Activated T-cell treated with anti-CD3 and anti-CD28 coated beads, Interleukin-2, amount 50 U/mL, for 48 hours (primary cell): Measurements from ENCODE around the gene WIPF1.

Source experiments
- DNase-seq, 2 experiments: peaks; one replicate each; pipeline ENCODE4 v3.0.0-alpha.2; 2020

The WIPF1 gene

DNA sequence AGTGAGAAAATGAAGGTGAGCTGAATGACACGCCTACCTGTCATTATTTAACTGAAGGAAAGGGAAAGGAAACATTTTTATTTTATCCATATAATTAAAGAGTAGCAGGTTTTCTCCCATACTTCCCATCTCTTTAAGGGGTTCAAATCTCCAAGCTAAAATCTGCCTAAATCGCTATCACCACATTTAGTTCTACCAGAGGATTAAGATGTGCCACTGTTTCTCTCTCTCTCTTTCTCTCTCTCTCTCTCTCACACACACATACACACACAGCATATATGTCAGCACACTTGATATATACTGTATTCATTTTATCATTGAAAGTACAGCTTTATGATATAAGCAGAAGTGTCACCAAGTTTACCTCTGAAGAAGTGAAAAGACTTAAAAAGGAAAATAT, 3.1 kb downstream of the WIPF1 start:
- DNase-seq, result no peak

DNA sequence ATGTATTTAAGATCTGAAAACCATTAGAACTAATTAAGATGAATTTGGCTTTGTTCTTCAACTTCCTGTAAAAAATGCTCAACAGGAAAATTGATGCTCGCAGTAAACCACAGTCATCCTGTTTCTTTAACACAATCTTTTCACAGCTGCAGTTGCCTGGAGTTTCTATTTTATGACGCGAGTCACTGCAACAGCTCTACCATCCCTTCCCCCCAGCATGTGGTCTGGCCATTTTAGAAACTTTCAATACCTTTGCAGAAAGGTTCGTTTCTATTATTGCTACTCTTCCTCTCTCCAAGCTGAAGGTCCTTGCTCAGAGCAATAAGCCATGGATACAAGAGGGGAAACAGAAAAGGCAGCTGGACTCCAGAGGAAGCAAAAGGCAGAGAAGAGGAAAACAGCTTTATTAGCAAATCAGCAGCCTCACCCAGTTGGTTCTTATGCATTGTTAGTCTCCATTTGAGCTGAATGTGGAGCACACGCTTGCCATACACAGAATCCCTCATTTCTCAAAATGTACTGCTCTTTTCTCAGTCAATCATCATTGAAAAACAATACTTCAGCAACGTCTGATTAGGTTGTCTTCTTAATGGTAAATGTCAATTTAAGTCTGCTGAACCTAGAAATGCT, 3.9 kb downstream of the WIPF1 start:
- peak; percentile 63 to 73 for DNase-seq

DNA sequence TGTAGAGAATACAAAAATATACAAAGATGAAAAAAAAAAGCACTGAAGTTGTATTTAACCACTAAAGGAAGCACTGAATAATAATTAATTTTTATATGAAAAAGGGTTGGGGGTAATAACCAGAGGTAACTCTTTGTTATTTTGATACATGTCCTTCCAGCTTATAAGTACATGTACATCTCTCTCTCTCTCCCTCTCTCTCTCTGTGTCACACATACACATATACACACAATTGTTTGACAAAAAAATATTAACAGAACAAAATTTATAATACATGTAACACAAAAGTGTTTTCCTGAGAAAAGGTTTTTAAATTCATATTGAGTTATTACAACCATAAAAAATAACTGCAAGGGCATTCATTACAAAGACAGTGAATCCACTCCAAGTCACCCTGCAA, 4.6 kb downstream of the WIPF1 start:
- no peak for DNase-seq

DNA sequence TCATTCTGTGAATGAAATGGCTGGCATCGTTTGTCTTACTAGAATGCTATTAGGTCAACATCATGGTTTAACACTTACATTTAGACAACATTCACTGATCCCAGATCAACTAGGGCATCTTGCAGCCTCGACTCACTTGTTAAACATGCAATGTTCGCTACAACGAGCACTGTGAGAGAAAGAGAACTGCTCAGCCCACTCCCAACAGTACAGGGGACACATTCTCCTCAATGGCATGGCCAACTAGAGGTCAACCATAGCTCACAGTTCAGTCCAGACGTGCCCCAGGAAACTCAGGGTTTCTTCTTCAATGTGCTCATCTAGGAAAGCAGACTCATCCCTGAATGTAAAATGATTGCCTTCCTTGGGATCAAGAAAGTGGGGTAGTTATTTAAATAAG, 5.9 kb downstream of the WIPF1 start:
- DNase-seq, result no peak

DNA sequence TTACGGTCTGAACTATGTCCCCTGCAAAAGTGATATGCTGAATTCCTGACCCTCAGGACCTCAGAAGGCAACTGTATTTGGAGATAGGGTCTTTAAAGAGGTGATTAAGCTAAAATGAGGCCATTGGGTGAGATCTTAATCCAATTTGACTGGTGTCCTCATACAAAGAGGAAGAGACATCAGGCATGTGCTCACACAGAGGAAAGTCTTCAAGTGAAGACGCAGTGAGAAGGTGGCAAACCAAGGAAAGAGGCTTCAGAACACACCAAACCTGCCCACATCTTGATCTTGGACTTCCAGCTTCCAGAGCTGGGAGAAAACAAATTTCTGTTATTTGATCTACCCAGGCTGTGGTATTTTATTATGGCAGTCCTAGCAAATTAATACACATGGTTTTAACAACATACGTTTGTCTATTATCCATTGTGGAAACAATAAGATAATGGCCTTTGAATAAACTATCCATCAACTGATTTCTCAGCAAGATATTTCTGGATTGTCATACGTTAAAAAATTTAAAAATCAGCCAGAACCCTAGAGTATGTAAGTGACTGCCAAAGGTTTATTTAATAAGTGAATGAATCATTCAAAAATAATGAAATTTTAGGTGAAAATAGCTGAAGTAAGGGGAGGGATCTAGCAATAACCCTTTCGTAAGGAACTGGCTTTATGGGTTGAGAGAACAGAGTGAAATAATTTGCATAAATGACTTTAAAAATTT, 6.5 kb downstream of the WIPF1 start:
- no peak for DNase-seq

DNA sequence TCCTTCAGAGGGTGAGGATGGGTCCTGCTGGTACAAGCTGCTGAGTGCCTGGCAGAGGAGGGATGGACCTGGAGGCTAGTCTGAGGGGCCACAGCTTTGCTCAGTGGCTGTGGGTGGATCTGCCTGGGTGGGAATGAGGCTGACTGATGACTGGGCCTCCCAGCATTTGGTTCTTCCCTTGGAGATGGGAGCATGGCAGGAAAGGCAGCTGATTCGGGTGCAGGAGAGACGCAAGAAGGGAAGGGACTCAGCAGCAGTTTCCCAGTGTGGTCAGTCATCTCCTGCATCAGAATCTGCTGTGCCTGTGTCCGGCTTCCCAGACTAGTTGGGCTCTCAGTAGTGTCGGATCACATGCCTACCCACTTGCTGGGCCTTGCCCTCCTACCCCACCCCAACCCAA, 7.3 kb downstream of the WIPF1 start:
- DNase-seq, result no peak

DNA sequence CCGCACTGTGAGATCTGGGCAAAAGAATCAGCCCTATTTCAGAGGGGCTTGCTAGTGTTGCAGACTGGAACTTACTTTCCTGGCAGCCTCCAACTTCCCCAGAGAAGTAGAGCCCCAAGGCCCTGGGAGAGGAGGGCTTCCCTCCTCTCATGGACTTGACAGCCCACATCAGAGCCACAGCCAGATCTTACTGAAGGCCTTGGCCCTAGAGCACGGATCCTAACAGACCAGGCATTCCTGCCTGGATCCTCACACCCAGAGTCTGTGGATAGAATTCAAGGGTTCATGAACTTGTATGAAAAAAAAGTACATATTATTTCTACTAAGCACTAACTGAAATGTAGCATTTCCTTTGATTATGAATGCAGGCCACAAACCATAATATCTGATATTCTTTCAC, 8.3 kb downstream of the WIPF1 start:
- no peak for DNase-seq

DNA sequence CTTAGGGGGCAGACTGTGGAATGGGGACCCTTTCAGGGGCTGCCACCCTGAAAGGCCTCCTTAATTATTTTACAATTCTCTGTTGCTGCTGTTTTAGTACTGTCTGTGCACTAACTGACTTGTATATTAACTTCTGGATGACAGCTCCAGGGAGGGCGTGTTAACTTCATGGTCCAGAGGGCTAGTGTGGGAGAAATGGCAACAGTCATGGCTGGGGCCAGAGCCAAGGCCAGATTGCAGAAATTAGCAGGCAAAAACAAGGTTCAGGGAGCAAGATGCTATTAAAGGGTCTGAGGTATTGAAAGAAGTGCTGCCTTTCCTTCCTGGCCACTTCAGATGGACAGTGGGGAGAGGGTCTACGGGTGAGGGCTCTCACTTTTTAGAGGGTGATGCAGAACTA, 9.1 kb downstream of the WIPF1 start:
- no peak for DNase-seq

DNA sequence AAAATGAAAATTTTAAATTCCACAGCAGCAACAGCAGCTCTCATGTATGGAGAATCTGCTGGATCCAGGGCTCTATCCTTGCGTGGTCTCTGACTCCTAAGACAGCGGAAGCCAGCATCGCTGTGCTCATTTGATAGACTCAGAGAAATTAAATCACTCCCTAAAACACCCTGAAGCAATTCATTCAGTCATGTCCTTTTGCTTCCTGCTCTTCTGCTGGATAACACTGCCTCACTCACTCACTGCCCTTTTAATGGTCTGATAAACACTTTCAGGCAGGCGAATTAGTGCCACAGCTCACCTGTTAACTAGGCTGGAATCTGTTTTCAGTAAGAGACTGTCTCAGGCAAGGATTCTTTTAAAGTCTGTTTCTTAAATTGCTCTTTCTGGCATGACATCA, 10.0 kb downstream of the WIPF1 start:
- DNase-seq, result no peak

DNA sequence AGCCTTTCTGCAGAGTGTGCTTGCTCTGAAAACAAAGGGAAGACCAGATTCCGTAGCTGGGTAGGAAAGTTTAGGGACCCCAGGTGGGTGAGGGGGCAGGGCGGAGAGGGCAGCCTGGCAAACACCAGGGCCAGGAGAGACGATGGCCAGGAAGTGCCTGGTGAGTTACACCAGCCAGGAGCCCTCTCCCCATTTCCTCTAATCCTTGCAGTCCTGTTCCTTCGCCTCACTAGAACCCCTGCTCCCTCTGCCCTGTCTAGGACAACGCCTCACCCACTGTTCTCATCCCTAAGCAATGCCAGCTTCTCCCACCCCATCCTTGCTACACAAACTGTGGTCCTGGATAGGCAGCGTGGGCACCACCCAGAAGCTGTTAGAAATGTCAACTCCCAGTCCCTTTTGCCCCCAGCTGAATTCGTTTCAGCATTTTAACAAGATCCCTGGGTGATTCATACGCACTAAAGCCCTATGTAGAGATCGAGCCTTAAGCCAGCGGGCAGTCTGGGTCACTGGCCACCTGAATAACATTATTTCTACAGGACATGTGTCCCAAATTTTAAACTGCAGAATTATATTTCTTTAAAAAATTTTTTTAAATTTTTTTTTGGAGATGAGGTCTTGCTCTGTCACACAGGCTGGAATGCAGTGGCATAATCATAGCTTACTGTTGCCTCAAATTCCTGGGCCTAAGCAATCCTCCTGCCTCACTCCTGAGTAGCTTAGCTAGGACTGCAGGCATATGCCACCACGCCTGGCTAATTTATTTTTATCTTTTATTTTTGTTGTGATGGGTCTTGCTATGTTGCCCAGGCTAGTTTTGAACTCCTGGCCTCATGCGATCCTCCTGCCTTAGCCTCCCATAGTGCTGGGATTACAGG, 10.9 kb downstream of the WIPF1 start:
- no peak for DNase-seq

DNA sequence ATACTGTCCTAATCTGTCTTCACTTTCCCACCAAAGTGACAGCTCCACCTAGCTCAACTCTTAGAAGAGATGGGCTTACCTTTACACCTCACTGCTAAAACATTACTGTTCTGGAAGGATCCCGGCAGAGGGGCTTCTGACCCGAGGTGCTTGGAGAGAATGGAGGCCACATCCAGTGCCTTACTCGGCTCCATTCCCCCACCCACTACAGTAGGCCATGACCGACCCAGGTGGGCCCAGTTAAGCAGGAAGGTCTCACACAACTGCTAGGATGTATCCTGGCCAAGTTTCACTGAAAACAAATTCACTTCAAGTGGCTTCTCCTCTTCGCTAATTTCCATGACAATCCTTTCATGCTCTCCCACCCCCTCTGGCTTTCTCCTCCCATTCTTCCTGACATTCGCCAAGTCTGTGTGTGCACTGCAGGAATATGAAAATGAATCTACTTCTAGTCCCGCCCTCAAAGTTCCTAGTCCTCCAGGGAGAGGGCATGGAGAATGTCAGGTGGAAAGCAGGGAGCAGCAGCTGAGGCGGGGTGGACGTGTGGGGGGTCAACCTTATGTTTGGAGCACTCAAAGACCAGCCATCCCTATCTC, 11.8 kb downstream of the WIPF1 start:
- no peak for DNase-seq

DNA sequence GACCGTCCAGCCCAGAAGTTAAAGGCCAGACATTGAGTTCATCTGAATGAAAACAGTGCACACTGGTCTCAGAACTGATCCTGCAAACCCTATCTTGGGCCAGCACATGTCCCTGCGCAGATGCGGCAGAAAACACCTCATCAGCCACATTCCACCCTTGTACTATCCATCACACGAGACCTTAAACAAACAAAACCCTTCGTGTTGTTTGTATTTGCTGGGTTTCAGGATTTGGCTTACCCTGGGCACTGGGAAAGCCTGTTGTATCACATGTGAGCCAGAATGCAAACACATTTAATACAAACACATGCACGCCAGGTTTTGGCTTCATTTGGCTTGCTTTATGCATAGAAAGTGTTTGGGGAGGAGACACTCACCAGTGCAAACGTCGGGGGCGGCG, 12.5 kb downstream of the WIPF1 start:
- DNase-seq, result no peak

DNA sequence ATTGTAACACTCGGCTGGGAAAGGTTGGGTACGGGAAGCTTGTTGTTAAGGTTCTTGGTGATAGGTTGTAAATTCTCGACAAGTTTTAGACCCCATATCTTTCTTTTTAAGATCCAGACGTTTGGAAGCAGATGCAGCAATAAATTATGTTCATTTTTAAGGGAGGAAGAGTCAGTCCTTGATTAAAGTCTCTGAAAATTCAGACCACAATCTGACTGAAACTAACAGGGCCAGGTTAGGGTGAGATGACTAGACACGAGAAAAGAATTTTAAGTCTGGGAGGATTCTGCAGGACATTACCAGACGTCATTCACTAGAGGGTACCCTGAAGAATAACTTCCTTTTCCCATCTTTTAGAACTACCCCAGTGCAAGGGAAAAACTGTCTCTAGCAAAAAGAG, 16.1 kb downstream of the WIPF1 start:
- DNase-seq, result no peak

DNA sequence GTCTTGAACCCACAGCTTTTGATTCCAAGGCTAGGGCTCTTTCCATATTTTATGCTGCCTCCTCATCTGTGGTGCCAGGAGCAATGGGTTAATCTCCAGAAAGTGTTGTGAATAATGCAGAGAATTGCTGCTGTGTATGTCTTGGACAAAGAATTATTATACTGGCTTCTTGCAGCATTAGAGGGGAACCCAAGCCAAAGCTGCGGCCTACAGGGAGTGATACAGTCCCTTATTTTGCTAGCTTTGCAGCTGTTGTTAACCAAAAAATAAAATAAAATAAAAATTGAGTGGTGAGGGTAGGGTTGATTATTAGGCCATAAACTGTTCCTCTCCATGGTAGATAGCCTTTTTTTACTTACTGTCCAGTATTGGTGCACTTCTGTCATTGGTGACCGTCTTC, 16.7 kb downstream of the WIPF1 start:
- no peak for DNase-seq

DNA sequence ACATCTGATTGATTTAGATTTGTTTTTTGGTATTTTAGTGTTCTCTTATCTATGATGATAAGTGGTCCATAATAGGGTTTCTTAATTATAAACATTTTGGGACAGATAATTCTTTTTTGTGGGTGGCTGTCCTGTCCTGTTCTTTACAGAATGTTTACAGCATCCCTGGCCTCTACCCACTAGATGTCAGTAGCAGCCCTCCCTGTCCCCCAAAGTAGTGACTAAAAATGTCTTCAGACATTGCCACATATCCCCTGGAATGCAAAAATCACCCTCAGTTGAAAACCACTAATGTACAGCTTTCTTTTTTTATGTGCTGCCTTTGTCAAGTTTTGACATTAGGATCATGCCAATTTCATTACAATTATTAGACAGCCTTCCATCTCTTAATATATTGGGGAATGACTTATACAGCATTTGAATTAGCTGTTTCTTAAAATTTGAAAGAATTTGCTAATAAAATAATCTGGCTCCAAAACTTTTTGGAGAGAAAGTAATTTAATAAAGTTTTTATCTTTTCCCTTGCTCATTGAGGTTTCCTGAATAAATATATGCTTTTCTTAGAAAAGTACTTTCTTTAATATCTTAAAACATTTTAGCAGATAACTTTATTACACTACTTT, 19.5 kb downstream of the WIPF1 start:
- no peak for DNase-seq

DNA sequence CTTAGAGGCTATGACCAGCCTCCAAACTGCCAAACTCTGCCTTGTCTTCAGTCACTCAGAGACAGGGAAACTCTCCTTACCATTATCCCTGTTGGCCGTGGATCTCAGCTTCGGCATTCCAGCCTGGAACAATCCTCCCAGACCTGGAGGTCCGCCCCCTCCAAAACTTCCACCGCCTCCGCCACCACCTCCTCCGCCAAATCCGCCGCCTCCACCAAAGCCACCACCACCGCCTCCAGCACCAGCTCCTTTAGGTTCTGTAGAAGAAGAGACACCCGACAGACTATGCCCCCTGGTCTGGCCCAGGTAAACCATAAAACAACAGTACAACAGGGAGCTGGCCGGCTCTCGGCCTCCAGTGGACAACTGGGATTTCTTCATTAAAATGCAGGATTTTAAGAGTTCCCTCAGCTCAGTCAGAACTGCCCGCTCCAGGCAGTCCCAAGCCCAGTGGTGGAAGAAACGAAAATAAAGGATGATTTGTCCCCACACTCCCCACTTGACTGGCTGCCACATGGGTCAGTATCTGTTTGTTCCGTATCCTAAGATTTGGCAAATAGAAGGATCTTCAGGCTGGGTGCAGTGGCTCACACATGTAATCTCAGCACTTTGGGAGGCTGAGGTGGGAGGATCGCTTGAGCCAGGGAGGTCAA, 22.4 kb downstream of the WIPF1 start:
- no peak for DNase-seq

DNA sequence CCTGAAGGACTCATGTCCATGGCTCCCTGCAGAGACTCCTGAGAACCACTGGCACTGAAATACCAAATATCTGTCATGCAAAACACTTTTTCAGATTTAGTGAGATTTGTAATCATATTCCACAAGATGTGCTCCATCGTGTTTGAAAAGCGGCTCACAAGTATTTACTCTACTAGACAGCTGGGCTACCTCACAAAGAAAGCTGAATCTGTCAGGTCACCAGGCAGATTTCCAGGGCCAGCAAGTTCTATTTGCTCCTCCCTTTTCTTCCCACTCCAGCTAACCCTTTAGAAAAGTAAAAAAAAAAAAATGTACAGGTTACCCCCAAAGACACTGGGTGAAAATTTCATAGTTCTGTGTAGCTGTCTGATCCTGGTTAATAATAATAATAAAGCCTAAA, 22.9 kb downstream of the WIPF1 start:
- no peak for DNase-seq

DNA sequence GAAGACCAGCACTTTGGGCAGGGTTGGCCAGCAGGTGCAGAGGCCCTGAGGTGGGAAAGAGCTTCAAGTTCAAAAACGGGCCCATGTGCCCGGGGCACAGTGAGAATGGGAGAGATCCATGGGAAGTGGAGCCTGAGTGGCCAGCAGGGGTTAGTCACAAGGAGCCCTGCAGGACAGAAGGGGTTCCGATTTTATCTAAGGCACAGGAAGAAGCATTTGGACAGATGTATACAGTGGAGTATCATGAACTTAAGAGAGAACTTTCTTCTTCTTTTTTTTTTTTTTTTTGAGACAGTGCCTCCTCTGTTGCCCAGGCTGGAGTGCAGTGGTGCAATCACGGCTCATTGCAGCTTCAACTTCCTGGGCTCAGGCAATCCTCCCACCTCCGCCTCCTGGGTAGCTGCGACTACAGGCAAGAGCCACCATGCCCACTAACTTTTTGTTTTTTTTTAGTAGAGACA, 24.0 kb downstream of the WIPF1 start:
- DNase-seq, result no peak

DNA sequence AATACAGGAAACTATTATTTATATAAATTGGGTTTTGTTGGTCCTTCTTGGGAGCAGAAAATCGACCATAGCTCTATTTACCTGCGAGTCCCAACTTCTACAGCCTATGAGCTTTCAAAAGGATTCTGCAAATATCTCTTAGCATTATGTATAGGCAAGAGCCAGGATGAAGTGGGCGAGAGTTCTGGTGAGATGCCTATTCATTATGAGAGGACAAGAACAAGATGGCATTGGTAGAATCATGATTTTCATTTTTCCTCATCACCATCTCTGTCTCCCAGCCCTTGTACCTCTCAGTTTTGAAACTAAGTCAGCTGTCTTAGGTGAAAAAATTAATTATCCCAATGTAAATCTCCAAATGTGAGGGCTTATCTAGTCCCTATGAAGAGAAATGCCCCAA, 25.0 kb downstream of the WIPF1 start:
- no peak for DNase-seq

DNA sequence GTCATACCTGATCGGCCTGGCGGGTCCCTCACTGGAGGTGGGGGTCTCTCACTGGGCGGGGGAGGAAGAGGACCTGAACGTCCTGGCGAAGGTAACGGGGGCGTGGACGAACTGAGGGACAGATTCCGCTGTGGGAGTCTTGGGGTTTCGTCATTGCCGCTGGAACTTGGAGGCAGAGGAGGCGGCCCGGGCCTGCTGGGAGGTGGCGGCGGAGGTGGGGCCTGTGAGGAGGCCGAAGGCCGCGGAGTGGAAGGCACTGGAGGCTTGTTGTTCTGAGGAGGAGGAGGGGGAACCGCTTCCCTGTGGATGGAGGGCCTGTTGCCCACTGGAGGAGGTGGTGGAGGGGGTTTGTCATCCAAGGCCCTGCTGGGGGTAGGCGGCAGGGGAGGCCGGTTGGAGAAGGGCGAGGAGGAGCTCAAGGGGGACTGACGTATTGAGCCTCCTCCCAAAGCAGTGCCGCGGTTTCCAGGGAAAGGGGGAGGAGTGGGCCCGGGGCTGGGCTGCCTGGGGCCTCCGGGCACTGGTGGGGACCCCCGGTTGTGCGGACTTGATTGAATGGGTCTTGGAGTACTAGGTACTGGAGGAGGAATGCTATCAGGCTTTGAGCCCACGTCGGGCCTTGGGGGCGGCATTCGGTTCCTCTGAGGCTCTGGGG, 25.8 kb downstream of the WIPF1 start:
- no peak for DNase-seq

DNA sequence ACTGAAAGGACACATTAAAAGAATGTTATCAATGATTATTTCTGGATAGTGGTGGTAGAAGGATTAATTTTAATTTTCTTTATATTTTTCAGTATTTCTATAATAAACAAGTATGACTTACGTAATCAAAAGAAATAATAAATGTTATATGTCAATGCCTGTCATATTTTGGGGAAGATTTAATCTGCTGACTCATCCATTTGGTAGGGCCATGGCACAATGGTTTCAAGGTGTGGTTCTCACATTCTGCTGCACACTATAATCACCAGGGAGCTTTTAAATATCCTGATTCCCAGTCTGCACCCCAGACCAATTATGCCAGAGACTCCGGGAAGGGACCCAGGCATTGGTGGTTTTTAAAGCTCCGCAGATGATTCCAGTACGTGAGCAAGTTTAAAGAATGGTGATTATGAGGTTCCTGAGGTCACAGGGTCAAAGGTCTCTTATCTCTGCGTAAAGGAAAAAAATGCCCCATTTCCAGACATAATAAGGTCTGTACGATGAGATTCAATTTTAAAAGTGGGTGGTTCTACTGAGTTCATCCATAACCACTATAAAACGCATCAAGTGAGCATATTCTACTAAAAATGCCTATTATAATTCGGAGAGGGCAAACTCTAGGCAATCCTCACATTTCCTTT, 27.2 kb downstream of the WIPF1 start:
- DNase-seq, result no peak
